OCI-LY1 (cell line): Measurements from ENCODE around the gene MMP23B.

Source experiments
- H2AFZ ChIP-seq: fragments of 200-600 bp; sonication (generic), shearing (Covaris generic); 2 replicates; pipeline ENCODE4 v1.6.0; 2014; ENCODE audit warnings: antibody characterized with exemption, mild to moderate bottlenecking, low read length
- H3F3A ChIP-seq: fragments of 200-600 bp; sonication (generic), shearing (Covaris generic); 2 replicates; pipeline ENCODE4 v1.6.0; 2014; ENCODE audit warnings: mild to moderate bottlenecking, antibody characterized with exemption, low read length, moderate library complexity; ENCODE audit not compliant: insufficient read depth
- H3K27ac ChIP-seq: fragments of 200-600 bp; sonication (generic); 2 replicates; pipeline ENCODE4 v1.5.1; 2014; ENCODE audit warnings: low read length, mixed run types, mild to moderate bottlenecking, low read depth; ENCODE audit not compliant: poor library complexity, severe bottlenecking
- H3K27me3 ChIP-seq: fragments of 200-600 bp; sonication (generic); 2 replicates; pipeline ENCODE4 v1.6.0; 2014; ENCODE audit warnings: antibody characterized with exemption, mild to moderate bottlenecking, low read length, moderate library complexity; ENCODE audit not compliant: insufficient read depth
- H3K36me3 ChIP-seq: fragments of 200-600 bp; sonication (generic); 2 replicates; pipeline ENCODE4 v1.6.1; 2014; ENCODE audit warnings: mild to moderate bottlenecking, antibody characterized with exemption, low read length, moderate library complexity, mixed read lengths; ENCODE audit not compliant: insufficient read depth
- H3K4me1 ChIP-seq: fragments of 200-600 bp; sonication (generic); 2 replicates; pipeline ENCODE4 v1.5.1; 2014; ENCODE audit warnings: mild to moderate bottlenecking, low read length, moderate library complexity; ENCODE audit not compliant: insufficient read depth, severe bottlenecking
- H3K4me2 ChIP-seq: fragments of 200-600 bp; sonication (generic), shearing (Covaris generic); 2 replicates; pipeline ENCODE4 v1.6.1; 2014; ENCODE audit warnings: low read length
- H3K4me3 ChIP-seq: fragments of 200-600 bp; sonication (generic); 2 replicates; pipeline ENCODE4 v1.5.1; 2014; ENCODE audit warnings: low read length, low read depth, mild to moderate bottlenecking, mixed read lengths; ENCODE audit not compliant: poor library complexity, severe bottlenecking
- H3K79me2 ChIP-seq: fragments of 200-600 bp; shearing (Covaris generic); 2 replicates; pipeline ENCODE4 v1.6.1; 2016; ENCODE audit warnings: mixed run types, low read length, mixed read lengths; ENCODE audit not compliant: insufficient read depth
- H3K9ac ChIP-seq: fragments of 200-600 bp; sonication (generic), shearing (Covaris generic); 2 replicates; pipeline ENCODE4 v1.6.1; 2014; ENCODE audit warnings: mild to moderate bottlenecking, low read length, mixed read lengths
- H3K9me2 ChIP-seq: fragments of 200-600 bp; sonication (generic), shearing (Covaris generic); 2 replicates; pipeline ENCODE4 v1.6.1; 2014; ENCODE audit warnings: low read depth, mild to moderate bottlenecking, low read length, mixed read lengths
- H3K9me3 ChIP-seq: fragments of 200-600 bp; shearing (Covaris generic); 2 replicates; pipeline ENCODE4 v1.6.1; 2014; ENCODE audit warnings: low read length, mixed read lengths
- H4K20me1 ChIP-seq: fragments of 200-600 bp; sonication (generic), shearing (Covaris generic); 2 replicates; pipeline ENCODE4 v1.6.0; 2016; ENCODE audit warnings: mild to moderate bottlenecking, low read length; ENCODE audit not compliant: insufficient read depth
- EZH2 ChIP-seq: fragments of 200-600 bp; sonication (generic), shearing (Covaris generic); IDR thresholded peaks from 2 replicates; pipeline ENCODE4 v1.8.0; 2017; ENCODE audit warnings: borderline replicate concordance, mixed run types, mild to moderate bottlenecking, antibody characterized with exemption, low read length, moderate library complexity, mixed read lengths
- TF ChIP-seq, protein P1 (sequence below): fragments of 200-600 bp; sonication (generic), shearing (Covaris generic); IDR thresholded peaks from 2 replicates; pipeline ENCODE4 v1.5.1; 2017; ENCODE audit warnings: mild to moderate bottlenecking, antibody characterized with exemption, low read length, moderate library complexity, mixed read lengths

MMP23B gene

DNA sequence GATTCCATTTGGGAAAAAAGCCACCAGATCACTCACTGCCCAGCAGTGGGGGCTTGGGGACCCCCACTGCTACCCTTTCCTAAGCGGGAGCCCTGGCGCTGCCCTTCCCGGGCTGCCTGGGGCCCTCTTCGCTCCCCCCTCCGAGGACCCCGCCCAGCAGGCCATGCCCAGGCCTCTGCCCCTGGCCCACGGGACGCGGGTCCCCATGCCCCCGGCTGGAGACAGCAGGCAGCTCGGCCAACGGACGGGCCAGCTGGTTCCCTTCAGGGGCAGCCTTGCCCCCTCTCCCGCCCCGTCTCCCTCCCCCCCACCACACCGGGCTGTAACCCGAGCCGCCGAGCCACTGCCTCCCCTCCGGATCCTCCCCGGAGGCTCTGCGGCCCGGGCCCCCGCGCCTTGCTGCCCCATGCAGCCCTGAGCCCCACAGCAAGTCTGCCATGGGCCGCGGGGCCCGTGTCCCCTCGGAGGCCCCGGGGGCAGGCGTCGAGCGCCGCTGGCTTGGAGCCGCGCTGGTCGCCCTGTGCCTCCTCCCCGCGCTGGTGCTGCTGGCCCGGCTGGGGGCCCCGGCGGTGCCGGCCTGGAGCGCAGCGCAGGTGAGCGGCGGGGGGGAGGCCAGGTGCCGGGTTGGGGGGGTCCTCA lies at the start of gene MMP23B:
TSS of gene MMP23B (plus strand) at position 392 of the 639 bp plus-strand sequence. CDS start at position 438, 46 bp downstream.
- H3K9me3 ChIP-seq = no peaks in the 10 kb centered on the region
- H3K27me3 ChIP-seq = no peaks in the 10 kb centered on the region
- H4K20me1 ChIP-seq = no peaks in the 10 kb centered on the region
- TF ChIP-seq, protein P1, sequence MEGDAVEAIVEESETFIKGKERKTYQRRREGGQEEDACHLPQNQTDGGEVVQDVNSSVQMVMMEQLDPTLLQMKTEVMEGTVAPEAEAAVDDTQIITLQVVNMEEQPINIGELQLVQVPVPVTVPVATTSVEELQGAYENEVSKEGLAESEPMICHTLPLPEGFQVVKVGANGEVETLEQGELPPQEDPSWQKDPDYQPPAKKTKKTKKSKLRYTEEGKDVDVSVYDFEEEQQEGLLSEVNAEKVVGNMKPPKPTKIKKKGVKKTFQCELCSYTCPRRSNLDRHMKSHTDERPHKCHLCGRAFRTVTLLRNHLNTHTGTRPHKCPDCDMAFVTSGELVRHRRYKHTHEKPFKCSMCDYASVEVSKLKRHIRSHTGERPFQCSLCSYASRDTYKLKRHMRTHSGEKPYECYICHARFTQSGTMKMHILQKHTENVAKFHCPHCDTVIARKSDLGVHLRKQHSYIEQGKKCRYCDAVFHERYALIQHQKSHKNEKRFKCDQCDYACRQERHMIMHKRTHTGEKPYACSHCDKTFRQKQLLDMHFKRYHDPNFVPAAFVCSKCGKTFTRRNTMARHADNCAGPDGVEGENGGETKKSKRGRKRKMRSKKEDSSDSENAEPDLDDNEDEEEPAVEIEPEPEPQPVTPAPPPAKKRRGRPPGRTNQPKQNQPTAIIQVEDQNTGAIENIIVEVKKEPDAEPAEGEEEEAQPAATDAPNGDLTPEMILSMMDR = no peak
- TF ChIP-seq EZH2 = no peak
- H3K36me3 ChIP-seq = peaks cover 6% of the 10 kb centered on the region; the same call in 1 of the 2 replicates
- H3K9ac ChIP-seq = no peak within 1 kb of the TSS
- H3K4me2 ChIP-seq = peak within 1 kb of the TSS; percentile 58; the same call in 1 of the 2 replicates
- H3K79me2 ChIP-seq = no peaks in the 10 kb centered on the region
- H3K4me1 ChIP-seq = peaks cover 29% of the 10 kb centered on the region
- H3K4me3 ChIP-seq = peak within 1 kb of the TSS; percentile 64
- H3K9me2 ChIP-seq = no peaks in the 10 kb centered on the region
- no peaks in the 10 kb centered on the region for H3F3A ChIP-seq
- no peak within 1 kb of the TSS for H2AFZ ChIP-seq
- no peak within 1 kb of the TSS for H3K27ac ChIP-seq

DNA sequence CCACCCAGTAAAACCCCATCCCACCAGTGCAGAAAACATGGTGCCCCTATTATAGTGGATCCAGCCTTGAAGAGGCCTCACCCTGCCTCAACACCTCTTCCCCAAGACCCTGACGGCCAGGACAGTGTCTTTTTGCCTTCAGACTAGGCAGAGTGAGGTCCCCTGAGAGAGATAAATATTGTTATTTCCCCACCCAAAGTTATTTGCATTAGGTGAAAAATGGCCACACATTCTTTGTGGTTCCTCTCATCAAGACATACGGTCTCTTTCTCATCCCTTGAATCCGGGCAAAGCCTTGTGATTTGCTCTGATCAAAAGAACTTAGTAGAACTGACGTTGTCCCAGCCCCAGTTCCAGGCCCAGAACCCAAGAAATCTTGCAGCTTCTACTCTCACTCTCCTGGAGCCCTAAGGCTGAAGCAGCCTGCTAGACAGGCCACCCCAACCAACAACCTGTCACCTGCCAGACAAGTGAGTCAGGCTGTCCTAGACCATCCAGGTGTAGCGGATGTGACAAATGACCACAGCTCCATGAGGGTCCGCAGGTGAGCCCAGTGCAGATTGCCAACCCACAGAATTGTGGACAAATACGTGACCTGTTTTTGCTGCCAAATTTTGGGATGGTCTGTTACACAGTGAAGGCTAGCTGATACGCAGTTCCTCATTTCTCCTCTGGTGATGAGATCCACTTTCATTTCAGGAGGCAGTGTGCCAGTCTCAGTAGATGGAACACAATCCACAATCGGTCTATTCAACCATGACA lies 49.2 kb upstream of the MMP23B start:
- H3K36me3 ChIP-seq = no peaks in the 10 kb centered on the region
- H3K9me2 ChIP-seq = no peaks in the 10 kb centered on the region

DNA sequence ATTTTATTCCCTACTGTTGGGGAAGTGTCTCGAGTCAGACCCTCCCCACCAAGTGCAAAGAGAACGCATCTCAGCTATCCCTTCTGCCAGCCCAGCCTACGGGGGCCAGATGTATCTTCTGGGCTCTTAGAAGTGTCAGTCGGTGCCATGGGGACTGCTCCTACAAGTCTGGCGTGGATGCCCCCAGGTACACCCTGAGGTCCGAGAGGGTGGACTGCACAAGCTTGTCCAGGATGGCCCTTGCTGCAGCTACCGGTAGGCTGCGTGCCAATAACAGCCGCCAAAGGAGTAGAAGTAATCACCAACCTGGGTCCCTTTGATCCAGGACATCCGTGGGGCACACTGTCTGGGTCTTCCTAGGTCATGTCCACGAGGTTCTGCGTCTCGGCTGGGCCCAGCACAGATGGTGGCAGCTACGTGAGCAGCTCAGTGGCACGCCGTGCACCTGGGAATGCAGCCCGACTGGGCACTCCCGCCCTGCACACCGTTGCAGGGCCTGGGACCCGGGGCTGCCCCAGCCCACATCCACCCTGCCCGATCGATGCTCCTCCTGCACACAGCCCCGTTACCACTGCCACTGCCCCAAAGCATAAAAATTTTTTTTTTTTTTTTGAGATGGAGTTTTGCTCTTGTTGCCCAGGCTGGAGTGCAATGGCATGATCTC lies 48.5 kb upstream of the MMP23B start:
- Histone ChIP-seq H3K4me3 (no peak overlapping the region), H3K9me2 (no peaks in the 10 kb centered on the region), H3K36me3 (no peaks in the 10 kb centered on the region), H4K20me1 (no peaks in the 10 kb centered on the region), H3F3A (no peaks in the 10 kb centered on the region), H3K27ac (no peak overlapping the region), H2AFZ (no peak overlapping the region), H3K4me1 (no peaks in the 10 kb centered on the region), H3K9me3 (no peaks in the 10 kb centered on the region), H3K27me3 (peaks cover 5% of the 10 kb centered on the region; the same call in 1 of the 2 replicates), H3K79me2 (no peaks in the 10 kb centered on the region), H3K4me2 (no peak overlapping the region), H3K9ac (no peak overlapping the region)
- TF ChIP-seq, protein P1 = no peak
- TF ChIP-seq EZH2 = no peak

More for the DNA sequence above, 49.2 kb upstream of the MMP23B start:
- peaks cover 8% of the 10 kb centered on the region; the same call in 1 of the 2 replicates for H3K27me3 ChIP-seq
- no peaks in the 10 kb centered on the region for H4K20me1 ChIP-seq
- no peak overlapping the region for H3K9ac ChIP-seq
- no peaks in the 10 kb centered on the region for H3F3A ChIP-seq
- no peak overlapping the region for H3K4me3 ChIP-seq
- H3K79me2 ChIP-seq = no peaks in the 10 kb centered on the region
- H3K4me2 ChIP-seq = no peak overlapping the region
- no peak overlapping the region for H2AFZ ChIP-seq
- H3K9me3 ChIP-seq = no peaks in the 10 kb centered on the region
- no peak for TF ChIP-seq EZH2
- TF ChIP-seq, protein P1 = no peak
- no peaks in the 10 kb centered on the region for H3K4me1 ChIP-seq
- H3K27ac ChIP-seq = no peak overlapping the region
